Endothelial cell of umbilical vein (primary cell): Measurements from ENCODE around the gene AMN. TPM values are rescaled to one million over a fixed set of nuclear protein-coding genes. Genes with fewer than 3 reads are reported as not detected.

Experiments
- BruUV-seq: library from RNA; stranded (reverse); fragments of 400-500 nt; replicated peaks from 2 replicates; lab custom pipeline; 2021; lab: Mats Ljungman, UMichigan
- CTCF ChIA-PET: fragments of 300-600, 350-600 bp; sonication (Branson Sonifier 250); formaldehyde crosslinking; loops from one replicate; lab custom pipeline; 2021; ENCODE audit warnings: antibody characterized with exemption, inconsistent platforms; lab: Charles Lee
- POLR2A ChIA-PET: fragments of 300-600, 350-600 bp; sonication (Branson Sonifier 250); formaldehyde crosslinking; loops from one replicate; lab custom pipeline; 2021; ENCODE audit warnings: antibody characterized with exemption, inconsistent platforms; lab: Charles Lee
- DNase-seq: peaks from one replicate; pipeline ENCODE4 v3.0.0-alpha.2; 2011; ENCODE audit warnings: low read depth, low spot score
- FAIRE-seq: peaks from 2 replicates; lab custom pipeline; 2011; peaks lifted over from hg19 to GRCh38; lab: Jason Lieb, UNC
- H2AFZ ChIP-seq: 2 replicates; pipeline ENCODE4 v1.6.0; 2012; ENCODE audit warnings: low read depth, low read length, control low read depth, inconsistent platforms
- H3K27ac ChIP-seq: 2 replicates; pipeline ENCODE4 v1.5.1; 2011; ENCODE audit warnings: low read depth, mild to moderate bottlenecking, control low read depth, low read length, moderate library complexity; ENCODE audit not compliant: insufficient read depth
- H3K27me3 ChIP-seq, 2 experiments: 2 replicates each; pipeline versions ENCODE4 v1.6.0 to v1.6.1; 2011; ENCODE audit warnings: low read length in 2 of 2, mixed read lengths in 1 of 2; ENCODE audit not compliant: control insufficient read depth in 2 of 2, insufficient read depth in 2 of 2
- H3K36me3 ChIP-seq, 2 experiments: 2 replicates in 1 of 2; 3 replicates in 1 of 2; pipeline ENCODE4 v1.5.1; 2011; ENCODE audit warnings: low read length in 2 of 2, mild to moderate bottlenecking in 1 of 2, moderate library complexity in 1 of 2; ENCODE audit not compliant: control insufficient read depth in 2 of 2, insufficient read depth in 2 of 2; ENCODE audit errors: extremely low read depth in 1 of 2
- H3K4me1 ChIP-seq: 3 replicates; pipeline ENCODE4 v1.5.1; 2011; ENCODE audit warnings: mild to moderate bottlenecking, low read length; ENCODE audit not compliant: control insufficient read depth, insufficient read depth; ENCODE audit errors: extremely low read depth
- H3K4me2 ChIP-seq: 2 replicates; pipeline ENCODE4 v1.6.1; 2011; ENCODE audit warnings: low read length, control low read depth, mixed read lengths; ENCODE audit not compliant: insufficient read depth
- H3K4me3 ChIP-seq, 3 experiments: fragments of 200-600 bp in 1 of 3; sonication (generic), shearing (Covaris generic) in 1 of 3; replicated peaks in 1 of 3; 2 replicates each; pipeline ENCODE4 v1.5.1; 2011 to 2016; ENCODE audit warnings: control low read depth in 3 of 3, low read length in 3 of 3, mild to moderate bottlenecking in 2 of 3, inconsistent platforms in 1 of 3, low read depth in 1 of 3, moderate library complexity in 1 of 3; ENCODE audit not compliant: insufficient read depth in 1 of 3
- H3K79me2 ChIP-seq: 2 replicates; pipeline ENCODE4 v1.6.0; 2012; ENCODE audit warnings: low read length, inconsistent platforms; ENCODE audit not compliant: control insufficient read depth, insufficient read depth
- H3K9ac ChIP-seq: replicated peaks from 2 replicates; pipeline ENCODE3; 2011; ENCODE audit warnings: low read length, control low read depth; ENCODE audit not compliant: insufficient read depth; ENCODE audit errors: extremely low read depth
- H3K9me1 ChIP-seq: replicated peaks from 3 replicates; pipeline ENCODE4 v1.6.0; 2011; ENCODE audit warnings: mild to moderate bottlenecking, low read length; ENCODE audit not compliant: control insufficient read depth, insufficient read depth; ENCODE audit errors: extremely low read depth
- H3K9me3 ChIP-seq: replicated peaks from 2 replicates; pipeline ENCODE4 v1.5.1; 2012; ENCODE audit warnings: low read length, inconsistent platforms; ENCODE audit not compliant: control insufficient read depth, insufficient read depth
- H4K20me1 ChIP-seq: replicated peaks from 2 replicates; pipeline ENCODE3; 2011; ENCODE audit warnings: mild to moderate bottlenecking, low read length; ENCODE audit not compliant: control insufficient read depth, insufficient read depth; ENCODE audit errors: extremely low read depth
- CTCF ChIP-seq, 2 donors: IDR thresholded peaks; 1 replicate in 1 of 2; 2 replicates in 1 of 2; pipeline ENCODE4 v1.5.1; 2011; ENCODE audit warnings: low read length in 2 of 2, mild to moderate bottlenecking in 2 of 2, moderate library complexity in 2 of 2, control low read depth in 1 of 2, inconsistent platforms in 1 of 2, low read depth in 1 of 2; ENCODE audit not compliant: insufficient read depth in 1 of 2; ENCODE audit errors: extremely low read depth in 1 of 2
- EZH2 ChIP-seq: IDR thresholded peaks from 2 replicates; pipeline ENCODE4 v1.6.1; 2012; ENCODE audit warnings: borderline replicate concordance, low read depth, mild to moderate bottlenecking, moderate library complexity, low read length, inconsistent platforms; ENCODE audit not compliant: severe bottlenecking
- FOS ChIP-seq: IDR thresholded peaks from 2 replicates; pipeline ENCODE4 v1.6.1; 2011; ENCODE audit warnings: mild to moderate bottlenecking, low read length, moderate library complexity, borderline replicate concordance; ENCODE audit not compliant: insufficient read depth
- GATA2 ChIP-seq: IDR thresholded peaks from 2 replicates; pipeline ENCODE4 v1.7.0; 2011; ENCODE audit warnings: low read depth, mild to moderate bottlenecking, moderate library complexity, mixed read lengths, low read length; ENCODE audit not compliant: insufficient read length, insufficient read depth
- JUN ChIP-seq: IDR thresholded peaks from 2 replicates; pipeline ENCODE4 v1.6.1; 2011; ENCODE audit warnings: borderline replicate concordance, low read depth; ENCODE audit not compliant: insufficient read length, insufficient read depth
- MYC ChIP-seq: IDR thresholded peaks from one replicate; pipeline ENCODE4 v1.6.1; 2011; ENCODE audit warnings: mild to moderate bottlenecking, low read depth, low read length
- POLR2A ChIP-seq: IDR thresholded peaks from 2 replicates; pipeline ENCODE4 v1.6.1; 2012; ENCODE audit warnings: low read depth, mild to moderate bottlenecking, control low read depth, low read length
- POLR2AphosphoS5 ChIP-seq: IDR thresholded peaks from 2 replicates; pipeline ENCODE4 v1.6.1; 2012; ENCODE audit warnings: low read depth, mild to moderate bottlenecking, control low read depth, low read length, moderate library complexity; ENCODE audit not compliant: insufficient read depth
- dilution Hi-C: fragments of 300-500 bp; cut with MboI; formaldehyde crosslinking; loops from one replicate; pipeline ENCODE4 v1.15.0; 2019; ENCODE audit warnings: low sequenced_read_pairs; ENCODE audit not compliant: extremely low pct_ligation_motif_present
- intact Hi-C: fragments of 100-400 bp; cut with micrococcal nuclease; formaldehyde crosslinking; loops from one replicate; pipeline ENCODE4 v1.10.0; 2022
- polyA plus RNA-seq, 4 experiments: library from polyadenylated mRNA; depleted of rRNA in 3 of 4; stranded (reverse) in 3 of 4; unstranded in 1 of 4; fragments of >200 nt; gene quantifications; 2 replicates each; pipeline versions ENCODE4 v1.2.1 to v1.2.3, GENCODE V29; 2011 to 2012; ENCODE audit warnings: missing spikeins in 1 of 4
- total RNA-seq: library from RNA; stranded (reverse); gene quantifications from 2 replicates; pipeline ENCODE4 v1.2.3, GENCODE V29; 2021
- TF ChIP-seq, protein P1 (sequence below): IDR thresholded peaks from 2 replicates; pipeline ENCODE4 v1.6.1; 2011; ENCODE audit not compliant: insufficient read depth, insufficient read length

AMN gene
- total and polyA plus RNA-seq, 2 donors (not counting 3 experiments of a cell fraction or from before 2014, with no cell fraction given) = 0.03 TPM; not detected in 1

DNA sequence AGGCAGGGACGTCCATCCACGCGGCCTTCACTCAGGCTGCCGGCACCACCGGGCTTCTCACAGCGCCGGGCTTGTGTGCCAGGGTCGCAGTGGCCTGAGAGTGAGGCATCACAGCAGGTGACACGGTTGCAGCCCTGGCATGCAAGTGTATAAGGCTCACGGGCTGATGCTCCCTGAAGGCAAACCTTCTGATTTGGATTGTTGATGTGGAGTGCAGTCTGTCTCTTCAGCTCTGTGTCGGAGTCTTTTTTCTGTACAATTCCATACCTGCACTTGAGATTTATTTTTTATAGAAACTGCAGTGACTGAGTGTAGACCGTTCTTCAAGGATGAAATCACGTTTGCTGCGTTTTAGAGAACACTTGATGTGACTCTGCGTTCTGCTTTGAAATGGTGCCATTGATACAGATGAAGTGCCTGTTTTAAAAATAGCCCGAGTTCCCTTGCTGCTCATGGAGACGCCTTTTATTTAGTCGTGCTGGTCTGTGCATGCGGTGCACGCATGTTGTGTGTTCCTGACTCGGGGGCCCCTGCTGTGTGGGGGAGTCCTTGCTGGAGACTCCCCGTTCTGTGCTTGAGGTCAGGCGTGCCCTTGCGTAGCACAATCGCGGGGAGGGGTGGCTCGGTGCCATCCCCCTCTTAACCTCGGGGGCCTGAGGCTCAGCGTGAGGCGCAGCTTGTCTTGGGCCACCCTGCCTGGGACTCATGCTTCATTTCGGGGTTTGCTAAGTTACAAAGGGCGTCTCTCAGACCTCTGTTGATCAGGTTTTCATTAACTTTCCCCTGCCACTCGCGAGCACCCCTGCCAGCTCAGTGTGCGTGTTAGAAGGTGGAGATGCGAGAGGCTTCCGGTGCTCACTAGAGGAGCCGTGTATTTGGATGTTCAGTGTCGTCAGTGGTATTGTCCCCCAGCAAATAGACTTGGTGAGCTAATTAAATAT, 21.6 kb upstream of the AMN start:
- dilution Hi-C loops (no loop called here), intact Hi-C loops (no loop called here)
- DNase-seq (no peak), FAIRE-seq (no peak)
- Histone ChIP-seq H3K4me3 (no peak overlapping the region), H3K36me3 (peaks cover 0 to 10% of the 10 kb centered on the region in 2 experiments), H3K27me3 (no peaks in the 10 kb centered on the region), H3K4me1 (no peaks in the 10 kb centered on the region), H3K9ac (no peak overlapping the region), H3K27ac (no peak overlapping the region), H4K20me1 (no peaks in the 10 kb centered on the region), H2AFZ (no peak overlapping the region), H3K9me3 (no peaks in the 10 kb centered on the region), H3K4me2 (no peak overlapping the region), H3K79me2 (no peaks in the 10 kb centered on the region), H3K9me1 (no peaks in the 10 kb centered on the region)
- ChIA-PET POLR2A (no interaction called here), CTCF (no interaction called here)
- BruUV-seq = no TSS peak
- TF ChIP-seq FOS = no peak
- no peak for TF ChIP-seq MYC
- no peak for TF ChIP-seq JUN
- TF ChIP-seq, protein P1, sequence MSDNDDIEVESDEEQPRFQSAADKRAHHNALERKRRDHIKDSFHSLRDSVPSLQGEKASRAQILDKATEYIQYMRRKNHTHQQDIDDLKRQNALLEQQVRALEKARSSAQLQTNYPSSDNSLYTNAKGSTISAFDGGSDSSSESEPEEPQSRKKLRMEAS = no peak

DNA sequence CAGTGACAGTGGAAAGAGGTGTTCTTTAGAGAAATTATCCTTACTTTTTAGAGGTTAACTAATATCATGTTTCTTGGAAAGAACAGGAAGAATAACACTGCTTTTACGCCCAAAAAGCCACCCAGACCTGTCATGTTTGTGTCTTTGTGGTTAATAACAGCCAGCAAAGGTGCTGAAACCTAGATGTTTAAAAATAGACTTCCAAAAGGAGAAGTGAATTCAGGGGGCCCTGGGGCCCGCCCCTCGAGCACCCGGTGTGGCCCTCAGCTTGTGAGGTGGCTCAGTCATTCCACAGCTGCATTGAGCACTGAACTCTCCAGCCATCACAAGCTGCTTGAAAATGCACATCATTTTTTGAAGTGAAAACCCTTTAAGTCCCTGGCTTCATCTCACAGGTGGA, 20.8 kb upstream of the AMN start:
- FAIRE-seq (no peak), DNase-seq (no peak)
- BruUV-seq = no TSS peak
- H2AFZ ChIP-seq = no peak overlapping the region
- H3K79me2 ChIP-seq = no peaks in the 10 kb centered on the region
- no peak overlapping the region for H3K9ac ChIP-seq
- intact Hi-C loops (no loop called here), dilution Hi-C loops (no loop called here)
- H4K20me1 ChIP-seq = no peaks in the 10 kb centered on the region
- no peaks in the 10 kb centered on the region for H3K9me1 ChIP-seq
- peaks cover 0 to 11% of the 10 kb centered on the region in 2 experiments for H3K36me3 ChIP-seq
- no peaks in the 10 kb centered on the region for H3K9me3 ChIP-seq
- no peaks in the 10 kb centered on the region for H3K27me3 ChIP-seq
- no peak overlapping the region for H3K27ac ChIP-seq
- H3K4me2 ChIP-seq = no peak overlapping the region
- no peaks in the 10 kb centered on the region for H3K4me1 ChIP-seq
- TF ChIP-seq FOS (no peak), GATA2 (no peak), MYC (no peak), POLR2A (no peak), POLR2AphosphoS5 (no peak), JUN (no peak), CTCF (IDR thresholded peaks at IDR 0.05; ENCODE audit: extremely low read depth in 1 of 2, insufficient read depth in 1 of 2, low read depth in 1 of 2, low read length in 2 of 2) (no peak), EZH2 (no peak)
- TF ChIP-seq, protein P1 = no peak
- CTCF ChIA-PET = no interaction called here
- POLR2A ChIA-PET = no interaction called here
- H3K4me3 ChIP-seq = no peak overlapping the region
